OCI-LY1 (cell line): ENCODE results near the gene ARF6.
"Not testable (repeated sequence)": the region's sequence is repeated elsewhere in the genome, so short reads cannot be mapped to it uniquely, and the experiment has no call there.

Experiments used
- CTCF ChIP-seq: fragments of 200-600 bp; sonication (generic), shearing (Covaris generic); IDR thresholded peaks from 2 replicates; pipeline ENCODE4 v1.5.1; 2017; ENCODE audit warnings: mild to moderate bottlenecking, antibody characterized with exemption, low read length, moderate library complexity, mixed read lengths
- EZH2 ChIP-seq: fragments of 200-600 bp; sonication (generic), shearing (Covaris generic); IDR thresholded peaks from 2 replicates; pipeline ENCODE4 v1.8.0; 2017; ENCODE audit warnings: borderline replicate concordance, mixed run types, mild to moderate bottlenecking, antibody characterized with exemption, low read length, moderate library complexity, mixed read lengths

GRCh38 chr14:49936246-49936645, 43.4 kb downstream of the ARF6 start:
- not testable (repeated sequence) for TF ChIP-seq CTCF, EZH2
